Sigmoid colon (tissue), 7 donors: ENCODE measurements around the gene DCC. TPM values are rescaled to one million over a fixed set of nuclear protein-coding genes. Genes with fewer than 3 reads are reported as not detected.

Experiments used
- DNase-seq: peaks from one replicate; pipeline ENCODE4 v3.0.0-alpha.2; 2019
- H3K27ac ChIP-seq, 4 donors: fragments of 200-600 bp; sonication (generic); one replicate each; pipeline ENCODE4 v1.5.1; 2016 to 2019; ENCODE audit warnings: mild to moderate bottlenecking in 1 of 4
- H3K27me3 ChIP-seq, 3 donors: fragments of 200-600 bp; sonication (generic); one replicate each; pipeline ENCODE4 v1.5.1; 2019; ENCODE audit warnings: mild to moderate bottlenecking in 1 of 3
- H3K36me3 ChIP-seq, 4 donors: fragments of 200-600 bp; sonication (generic); one replicate each; pipeline ENCODE4 v1.5.1; 2016 to 2019
- H3K4me1 ChIP-seq, 4 donors: fragments of 200-600 bp; sonication (generic); one replicate each; pipeline ENCODE4 v1.5.1; 2017 to 2019
- H3K4me3 ChIP-seq, 4 donors: fragments of 200-600 bp; sonication (generic); one replicate each; pipeline ENCODE4 v1.5.1; 2017 to 2019; ENCODE audit warnings: mild to moderate bottlenecking in 2 of 4, moderate library complexity in 1 of 4
- H3K9me3 ChIP-seq, 4 donors: fragments of 200-600 bp in 3 of 4; sonication (generic) in 3 of 4; one replicate each; pipeline versions ENCODE4 v1.5.1 to v1.6.1; 2013 to 2019
- EP300 ChIP-seq, 4 donors: sonication (generic); formaldehyde crosslinking; IDR thresholded peaks; one replicate each; pipeline ENCODE4 v1.6.1; 2017; ENCODE audit warnings: antibody characterized with exemption in 4 of 4
- POLR2A ChIP-seq, 2 donors: fragments of 450-650 bp; IDR thresholded peaks; one replicate each; pipeline ENCODE4 v1.6.1; 2016; ENCODE audit warnings: antibody characterized with exemption in 2 of 2, mild to moderate bottlenecking in 2 of 2, moderate library complexity in 2 of 2
- POLR2AphosphoS5 ChIP-seq, 4 donors: sonication (generic); formaldehyde crosslinking; IDR thresholded peaks; one replicate each; pipeline ENCODE4 v1.6.1; 2017; ENCODE audit warnings: antibody characterized with exemption in 4 of 4
- WGBS, 2 donors: extraction: QIAGEN DNeasy Blood & Tissue Kit; methylation state at CpG; one replicate each; pipeline ENCODE4 v1.1.7; 2013; 5-methylcytosine and 5-hydroxymethylcytosine counted together
- intact Hi-C: fragments of 100-400 bp; cut with DNase I; formaldehyde crosslinking; loops from one replicate; pipeline ENCODE4 v1.15.1; 2023
- polyA plus RNA-seq, 3 donors: library from polyadenylated mRNA; stranded (reverse); fragments of 200-250 nt; gene quantifications; one replicate each; pipeline ENCODE4 v1.2.3, GENCODE V29; 2013
- total RNA-seq, 4 donors: library from RNA; depleted of rRNA; stranded (reverse); fragments of >200 nt; gene quantifications; one replicate each; pipeline ENCODE4 v1.1.0, GENCODE V29; 2016
- TF ChIP-seq, protein P1 (sequence below), 4 experiments: fragments of 450-650 bp in 3 of 4; fragments of 200-600 bp in 1 of 4; IDR thresholded peaks; one replicate each; pipeline ENCODE4 v1.5.1; 2016 to 2019; ENCODE audit warnings: antibody characterized with exemption in 4 of 4, mild to moderate bottlenecking in 3 of 4, moderate library complexity in 2 of 4
- donor health status: healthy with polysubstance abuse.
- donor health status: Bipolar disorder and iron deficiency.
- donor health status: healthy.

DCC gene
- total and polyA plus RNA-seq, 7 donors: 0.04 to 0.83 (median 0.36) TPM; not detected in 2

DNA sequence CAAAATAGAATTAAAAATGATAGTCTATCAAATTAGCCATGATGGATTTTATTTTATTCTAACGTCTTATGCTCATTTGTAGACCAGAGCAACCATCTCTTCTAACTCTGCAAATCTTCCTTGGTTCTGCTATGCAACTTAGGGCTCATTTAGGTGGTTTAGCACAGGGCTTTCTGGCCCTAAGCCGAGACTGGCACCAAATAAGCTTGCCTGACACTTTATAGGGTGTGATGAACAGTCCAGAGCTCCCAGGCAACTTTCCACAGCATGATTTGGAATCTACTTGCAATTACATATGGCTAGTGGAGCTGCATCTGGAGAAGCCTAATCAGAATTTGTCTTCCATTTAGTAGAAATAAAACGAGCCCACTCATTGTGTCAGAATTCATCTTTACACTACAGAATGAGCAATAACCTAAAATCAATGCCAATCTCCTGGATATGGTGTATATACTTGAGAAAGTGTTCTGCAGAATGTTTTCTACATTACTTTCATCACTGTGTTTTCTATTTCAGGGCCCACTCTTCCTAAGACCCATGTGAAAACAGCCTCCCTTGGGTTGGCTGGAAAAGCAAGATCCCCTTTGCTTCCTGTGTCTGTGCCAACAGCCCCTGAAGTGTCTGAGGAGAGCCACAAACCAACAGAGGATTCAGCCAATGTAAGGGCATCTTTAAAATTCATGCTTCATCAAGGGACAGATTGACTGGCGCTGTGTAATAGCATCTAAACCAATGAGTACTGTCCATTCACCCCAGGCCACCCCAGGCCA, 1186.3 kb downstream of the DCC start:
- Histone ChIP-seq H3K4me3 (no peak overlapping the region), H3K27me3 (no peaks in the 10 kb centered on the region), H3K36me3 (no peaks in the 10 kb centered on the region), H3K9me3 (no peaks in the 10 kb centered on the region), H3K27ac (no peak overlapping the region), H3K4me1 (no peaks in the 10 kb centered on the region)
- intact Hi-C loops: no loop called here
- peak; percentile 67 for DNase-seq
- TF ChIP-seq EP300 (IDR thresholded peaks at IDR 0.05) (no peak), POLR2AphosphoS5 (IDR thresholded peaks at IDR 0.05) (no peak)
- WGBS, 2 donors: 58 to 69% methylated on average over 4 of the region's 4 CpGs

DNA sequence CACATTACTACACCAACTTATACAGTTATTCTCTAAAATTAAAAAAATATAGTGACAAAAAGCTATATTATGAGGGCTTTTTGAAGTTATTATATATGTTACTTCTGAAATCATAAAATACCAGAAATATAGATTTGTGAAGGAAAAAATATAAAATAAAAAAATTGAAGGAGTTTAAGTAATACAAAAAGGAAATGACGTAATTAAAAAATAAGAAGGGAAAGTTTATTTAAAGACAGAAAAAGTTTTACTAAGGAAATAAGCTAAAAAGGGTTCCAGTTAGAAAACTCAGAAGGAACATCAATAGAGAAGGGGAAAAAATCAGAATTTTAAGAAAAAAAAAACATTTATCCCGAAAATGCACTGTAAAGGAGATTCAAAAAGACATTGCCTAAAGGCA, 1187.4 kb downstream of the DCC start:
- Histone ChIP-seq H3K27me3 (no peaks in the 10 kb centered on the region), H3K36me3 (no peaks in the 10 kb centered on the region), H3K27ac (no peak overlapping the region), H3K9me3 (no peaks in the 10 kb centered on the region), H3K4me1 (no peaks in the 10 kb centered on the region), H3K4me3 (no peak overlapping the region)
- TF ChIP-seq POLR2A (IDR thresholded peaks at IDR 0.05) (no peak), EP300 (IDR thresholded peaks at IDR 0.05) (no peak), POLR2AphosphoS5 (IDR thresholded peaks at IDR 0.05) (no peak)
- TF ChIP-seq, protein P1, sequence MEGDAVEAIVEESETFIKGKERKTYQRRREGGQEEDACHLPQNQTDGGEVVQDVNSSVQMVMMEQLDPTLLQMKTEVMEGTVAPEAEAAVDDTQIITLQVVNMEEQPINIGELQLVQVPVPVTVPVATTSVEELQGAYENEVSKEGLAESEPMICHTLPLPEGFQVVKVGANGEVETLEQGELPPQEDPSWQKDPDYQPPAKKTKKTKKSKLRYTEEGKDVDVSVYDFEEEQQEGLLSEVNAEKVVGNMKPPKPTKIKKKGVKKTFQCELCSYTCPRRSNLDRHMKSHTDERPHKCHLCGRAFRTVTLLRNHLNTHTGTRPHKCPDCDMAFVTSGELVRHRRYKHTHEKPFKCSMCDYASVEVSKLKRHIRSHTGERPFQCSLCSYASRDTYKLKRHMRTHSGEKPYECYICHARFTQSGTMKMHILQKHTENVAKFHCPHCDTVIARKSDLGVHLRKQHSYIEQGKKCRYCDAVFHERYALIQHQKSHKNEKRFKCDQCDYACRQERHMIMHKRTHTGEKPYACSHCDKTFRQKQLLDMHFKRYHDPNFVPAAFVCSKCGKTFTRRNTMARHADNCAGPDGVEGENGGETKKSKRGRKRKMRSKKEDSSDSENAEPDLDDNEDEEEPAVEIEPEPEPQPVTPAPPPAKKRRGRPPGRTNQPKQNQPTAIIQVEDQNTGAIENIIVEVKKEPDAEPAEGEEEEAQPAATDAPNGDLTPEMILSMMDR (IDR thresholded peaks at IDR 0.05): no peak
- 88 to 90% methylated on average over 2 of the region's 2 CpGs for WGBS, 2 donors
- no peak for DNase-seq
- intact Hi-C loops: no loop called here

DNA sequence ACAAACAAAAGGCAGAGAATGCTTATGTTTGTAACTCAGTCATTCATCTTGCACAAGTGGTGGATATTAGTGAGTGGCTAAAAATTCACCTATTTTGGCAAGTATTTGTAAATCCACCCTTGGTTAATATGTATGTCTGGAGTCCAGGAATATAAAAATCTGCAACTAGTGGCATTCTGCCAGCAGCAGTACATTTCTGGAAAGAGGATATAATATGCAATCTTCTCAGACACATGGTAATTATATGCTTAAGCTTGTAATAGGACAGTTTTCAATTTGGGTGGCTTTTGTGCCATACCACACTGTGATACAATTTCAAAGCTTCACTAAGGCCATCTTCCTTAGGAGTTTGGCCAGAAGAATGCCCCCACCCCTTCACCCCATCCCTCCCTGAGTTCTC, 1191.2 kb downstream of the DCC start:
- H3K9me3 ChIP-seq: no peaks in the 10 kb centered on the region
- no peak for TF ChIP-seq POLR2AphosphoS5 (IDR thresholded peaks at IDR 0.05)
- TF ChIP-seq POLR2A (IDR thresholded peaks at IDR 0.05): no peak
- TF ChIP-seq, protein P1 (IDR thresholded peaks at IDR 0.05): no peak
- TF ChIP-seq EP300 (IDR thresholded peaks at IDR 0.05): no peak
- no peak overlapping the region for H3K4me3 ChIP-seq
- no peaks in the 10 kb centered on the region for H3K36me3 ChIP-seq
- no peaks in the 10 kb centered on the region for H3K4me1 ChIP-seq
- DNase-seq: no peak
- no peaks in the 10 kb centered on the region for H3K27me3 ChIP-seq
- no peak overlapping the region for H3K27ac ChIP-seq
- intact Hi-C loops: no loop called here

DNA sequence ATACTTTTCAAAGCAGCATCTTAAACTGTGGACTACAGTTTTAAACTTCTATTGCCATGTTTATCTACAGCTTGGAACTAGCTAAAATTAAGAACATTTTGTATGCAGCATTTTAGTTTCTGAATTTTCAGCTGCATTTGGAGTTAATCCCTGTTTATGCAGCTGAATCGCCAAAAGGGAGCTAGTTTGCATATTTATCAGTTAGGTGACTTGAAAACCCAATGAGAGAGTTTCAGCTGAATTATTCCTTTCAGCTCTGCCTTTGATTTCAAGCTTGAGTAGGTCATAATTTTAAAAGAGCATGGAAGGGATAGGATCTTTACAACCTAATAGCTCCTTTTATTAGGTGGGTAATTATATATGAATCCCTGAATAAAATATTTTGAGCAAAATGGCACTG, 1191.9 kb downstream of the DCC start:
- no peaks in the 10 kb centered on the region for H3K27me3 ChIP-seq
- H3K4me1 ChIP-seq: no peaks in the 10 kb centered on the region
- no peak for TF ChIP-seq POLR2AphosphoS5 (IDR thresholded peaks at IDR 0.05)
- TF ChIP-seq, protein P1 (IDR thresholded peaks at IDR 0.05): no peak
- TF ChIP-seq EP300 (IDR thresholded peaks at IDR 0.05): no peak
- no peak for TF ChIP-seq POLR2A (IDR thresholded peaks at IDR 0.05)
- no peaks in the 10 kb centered on the region for H3K36me3 ChIP-seq
- H3K27ac ChIP-seq: no peak overlapping the region
- no peaks in the 10 kb centered on the region for H3K9me3 ChIP-seq
- intact Hi-C loops: no loop called here
- DNase-seq: no peak
- H3K4me3 ChIP-seq: no peak overlapping the region
- WGBS, 2 donors: 61 to 62% methylated on average over 1 of the region's 1 CpG

DNA sequence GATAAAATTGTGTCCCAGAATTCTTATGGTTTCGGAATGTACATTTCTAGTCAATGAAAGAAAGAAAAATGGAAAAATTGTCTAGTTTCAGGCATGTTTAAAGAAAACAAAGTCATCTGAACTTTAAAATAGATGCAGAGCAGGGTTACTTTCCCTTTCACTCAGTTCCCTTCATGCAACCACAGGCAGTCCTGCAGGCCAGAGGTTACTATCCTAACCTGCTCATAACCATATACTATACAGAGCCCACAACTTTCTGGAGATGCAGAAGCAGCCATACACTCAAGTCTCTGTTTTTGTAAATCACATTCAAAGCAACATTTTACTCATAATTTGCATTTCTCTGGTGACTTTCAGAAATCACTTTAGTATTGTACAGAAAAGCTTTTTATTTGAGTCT, 1194.2 kb downstream of the DCC start:
- no peak for DNase-seq
- no peaks in the 10 kb centered on the region for H3K27me3 ChIP-seq
- no peak overlapping the region for H3K27ac ChIP-seq
- intact Hi-C loops: no loop called here
- WGBS, 2 donors: 84 to 86% methylated on average over 1 of the region's 1 CpG
- no peak for TF ChIP-seq POLR2AphosphoS5 (IDR thresholded peaks at IDR 0.05)
- no peak for TF ChIP-seq POLR2A (IDR thresholded peaks at IDR 0.05)
- TF ChIP-seq EP300 (IDR thresholded peaks at IDR 0.05): no peak
- TF ChIP-seq, protein P1 (IDR thresholded peaks at IDR 0.05): no peak
- no peak overlapping the region for H3K4me3 ChIP-seq
- H3K36me3 ChIP-seq: no peaks in the 10 kb centered on the region
- no peaks in the 10 kb centered on the region for H3K4me1 ChIP-seq
- H3K9me3 ChIP-seq: no peaks in the 10 kb centered on the region
